ENCODE measurements around the gene KAZN.

DNA sequence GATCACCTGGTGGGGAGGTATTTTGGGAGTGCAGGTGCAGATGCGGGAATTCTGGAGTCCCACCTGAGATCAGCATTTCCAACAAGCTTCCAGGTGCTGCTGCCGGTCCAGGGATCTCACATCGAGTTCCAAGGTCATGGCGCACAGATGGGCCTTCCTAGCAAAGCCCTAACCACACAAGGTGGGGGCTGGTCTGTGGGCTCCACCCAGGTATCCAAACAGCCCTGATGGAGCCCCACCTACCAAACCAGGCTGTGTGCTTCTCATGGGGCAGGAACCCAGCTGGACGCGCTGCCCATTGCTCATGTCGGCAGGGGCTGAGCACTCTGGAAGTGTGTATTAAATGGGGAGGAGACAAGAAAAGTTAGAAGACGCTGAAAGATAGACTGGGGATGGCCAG lies 520.1 kb downstream of the KAZN start:
- TF ChIP-seq GATA2 (IDR thresholded peaks at IDR 0.05; ENCODE audit: low read depth, low read length) (no peak), GATA3 (IDR thresholded peaks at IDR 0.05; ENCODE audit: low read depth, low read length) (no peak)

Measured in SH-SY5Y (cell line).